ENCODE measurements around the gene PKLR. TPM values are rescaled to one million over a fixed set of nuclear protein-coding genes. Genes with fewer than 3 reads are reported as not detected.

PKLR gene
- total RNA-seq: under 0.01 TPM in 1 of 2 replicates, not detected in the other

DNA sequence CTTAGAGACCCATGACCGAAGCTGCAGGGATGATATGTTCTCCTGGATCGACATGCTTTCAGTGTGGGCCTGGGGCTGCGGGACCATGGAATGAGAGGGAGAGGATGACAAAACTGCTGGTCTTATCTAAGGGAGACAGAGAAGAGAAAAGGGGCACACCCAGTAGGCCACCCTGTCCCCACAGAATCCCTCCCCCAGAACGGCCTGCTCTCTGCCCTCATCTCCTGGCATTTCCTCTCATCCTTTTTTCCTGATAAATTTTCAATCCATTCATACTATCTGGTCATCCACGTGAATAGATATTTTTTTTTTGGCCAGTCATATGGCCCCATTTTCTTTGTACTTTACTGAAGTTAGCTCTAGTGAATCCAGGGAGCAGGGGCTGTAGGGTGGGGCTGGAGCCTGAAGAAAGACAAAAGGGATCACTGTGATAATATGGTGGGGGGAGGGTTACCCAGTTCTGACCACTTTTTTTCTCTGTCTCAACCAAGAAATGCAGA lies at the start of gene PKLR:
PKLR (minus strand) TSS at position 97 of the 500 bp plus-strand sequence; CDS start at position 54, 43 bp downstream.

DNA sequence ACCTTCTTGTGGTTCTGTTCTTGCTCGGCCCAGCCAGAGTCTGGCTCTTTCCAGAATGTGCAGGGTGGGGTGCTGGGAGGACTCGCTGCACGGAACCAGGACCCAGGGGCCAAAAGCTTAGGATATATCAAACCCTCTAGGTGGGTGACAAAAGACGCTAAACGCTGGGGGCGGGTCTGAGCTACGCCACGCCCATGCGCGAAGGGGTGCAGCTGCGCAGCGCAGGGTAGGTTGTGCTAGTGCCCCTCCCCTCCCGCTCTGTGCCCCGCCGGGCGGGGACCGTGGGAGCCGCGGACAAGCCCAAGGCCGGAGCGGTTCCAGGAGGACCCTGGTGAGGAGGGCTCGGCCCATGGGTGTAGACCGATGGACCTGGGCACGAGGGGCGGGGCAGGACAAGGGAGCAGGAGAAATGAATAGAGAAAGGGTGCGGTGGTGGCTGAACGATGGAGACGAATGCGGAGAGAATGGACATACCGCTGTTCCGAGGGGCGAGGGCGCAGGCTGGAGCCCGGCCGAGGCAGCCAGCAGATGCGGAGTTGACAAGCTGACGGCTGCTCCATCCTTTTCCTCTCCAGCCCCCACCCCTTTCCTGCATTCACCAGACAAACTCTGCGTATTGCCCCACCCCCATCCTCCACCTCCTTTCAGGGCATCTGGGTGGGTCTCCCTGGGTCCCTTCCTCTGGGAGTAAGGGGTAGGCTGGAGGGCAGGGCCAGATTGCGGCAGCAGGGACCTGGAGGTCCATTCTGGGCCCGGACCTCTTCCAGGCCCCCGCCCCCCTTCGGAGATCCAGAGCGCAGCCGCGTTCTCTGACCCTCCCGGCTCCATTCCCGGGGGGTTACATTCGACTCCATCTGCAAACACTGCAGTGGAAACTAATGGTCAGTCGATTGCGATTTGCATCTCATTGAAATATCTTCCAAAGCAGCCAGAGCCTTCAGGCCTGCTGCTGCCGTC lies 19.7 kb upstream of the PKLR start, which contains the start of gene RUSC1:
RUSC1 (plus strand) TSS at position 234 of the 957 bp plus-strand sequence. CDS start 880 bp downstream, outside the sequence.

GRCh38 chr1:155308493-155309422 lies 7.5 kb upstream of the PKLR start, which contains the start of gene FDPS:
TSS of gene FDPS (plus strand) at chr1:155308866. CDS start at chr1:155309790, 924 bp downstream.

DNA sequence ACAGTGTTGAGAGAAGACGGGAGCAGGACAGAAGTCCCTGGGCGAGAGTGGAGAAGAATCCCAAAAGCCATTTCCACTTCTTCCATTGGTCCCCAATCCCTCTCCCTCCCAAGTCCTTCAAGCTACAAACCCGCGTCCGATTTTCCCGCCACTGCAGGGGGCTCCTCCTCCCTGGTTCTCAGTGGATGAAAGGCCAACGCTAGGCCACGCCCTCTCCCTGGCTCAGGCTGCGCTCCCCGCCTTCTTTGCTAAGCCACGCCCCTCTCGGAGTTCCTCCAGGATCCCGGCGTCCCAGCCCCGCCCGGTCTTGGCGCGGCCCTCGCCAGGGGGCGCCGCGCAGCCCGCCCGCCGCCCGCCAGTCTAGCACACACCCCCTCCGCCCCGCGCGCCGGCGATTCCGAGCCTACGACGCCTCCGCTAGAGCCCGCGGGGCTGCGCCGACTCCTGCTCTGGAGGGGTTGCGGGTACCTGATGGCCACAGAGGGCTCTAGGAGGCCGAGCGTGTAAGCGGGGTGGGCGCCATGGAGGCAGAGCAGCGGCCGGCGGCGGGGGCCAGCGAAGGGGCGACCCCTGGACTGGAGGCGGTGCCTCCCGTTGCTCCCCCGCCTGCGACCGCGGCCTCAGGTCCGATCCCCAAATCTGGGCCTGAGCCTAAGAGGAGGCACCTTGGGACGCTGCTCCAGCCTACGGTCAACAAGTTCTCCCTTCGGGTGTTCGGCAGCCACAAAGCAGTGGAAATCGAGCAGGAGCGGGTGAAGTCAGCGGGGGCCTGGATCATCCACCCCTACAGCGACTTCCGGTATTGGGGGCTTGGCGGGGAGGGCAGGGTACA lies 24.0 kb downstream of the PKLR start, which contains the start of gene HCN3:
HCN3 (plus strand) TSS at position 394 of the 832 bp plus-strand sequence; CDS start at position 522, 128 bp downstream.

DNA sequence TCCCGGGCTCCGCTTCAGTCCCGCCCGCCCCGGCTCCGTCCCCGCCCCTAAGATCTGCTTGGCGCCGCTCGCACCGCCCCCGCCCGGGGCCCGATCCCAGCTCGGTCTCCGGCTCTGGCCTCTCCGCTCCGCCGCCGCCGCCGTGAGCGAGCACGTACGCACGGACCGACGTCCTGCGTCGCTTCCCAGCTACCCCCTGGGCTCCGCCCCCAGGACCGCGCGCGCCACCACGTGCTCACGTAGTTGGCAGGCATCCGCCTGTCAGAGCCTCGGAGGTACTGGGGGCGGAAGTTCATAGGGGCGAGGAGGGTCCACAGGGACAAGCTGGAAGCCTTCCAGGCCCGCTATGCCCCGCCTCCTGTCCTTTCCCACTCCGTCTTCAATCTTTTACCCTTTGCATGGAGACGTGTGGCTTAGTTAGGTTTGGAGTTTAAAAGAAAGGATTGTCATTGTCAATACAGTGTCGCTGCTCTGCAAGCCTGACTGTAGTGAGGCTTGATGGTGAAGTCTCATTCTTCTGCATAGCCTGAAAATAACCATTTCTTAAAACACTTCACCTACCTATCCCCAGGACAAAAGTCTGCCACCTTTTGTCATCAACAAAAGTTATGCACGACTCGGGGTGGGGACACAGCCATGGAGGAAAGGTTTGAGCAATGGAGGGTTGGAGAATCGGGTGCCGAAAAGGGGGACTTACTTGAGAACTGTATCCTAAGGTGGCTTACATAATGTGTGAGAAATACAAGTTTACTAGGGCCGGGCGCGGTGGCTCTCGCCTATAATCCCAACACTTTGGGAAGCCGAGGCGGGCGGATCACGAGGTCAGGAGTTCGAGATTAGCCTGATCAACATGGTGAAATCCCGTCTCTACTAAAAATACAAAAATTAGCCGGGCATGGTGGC lies 27.6 kb downstream of the PKLR start, which contains the start of gene CLK2:
CLK2 (minus strand) TSS at position 162 of the 903 bp plus-strand sequence. CDS start 2,527 bp downstream, outside the sequence.

DNA sequence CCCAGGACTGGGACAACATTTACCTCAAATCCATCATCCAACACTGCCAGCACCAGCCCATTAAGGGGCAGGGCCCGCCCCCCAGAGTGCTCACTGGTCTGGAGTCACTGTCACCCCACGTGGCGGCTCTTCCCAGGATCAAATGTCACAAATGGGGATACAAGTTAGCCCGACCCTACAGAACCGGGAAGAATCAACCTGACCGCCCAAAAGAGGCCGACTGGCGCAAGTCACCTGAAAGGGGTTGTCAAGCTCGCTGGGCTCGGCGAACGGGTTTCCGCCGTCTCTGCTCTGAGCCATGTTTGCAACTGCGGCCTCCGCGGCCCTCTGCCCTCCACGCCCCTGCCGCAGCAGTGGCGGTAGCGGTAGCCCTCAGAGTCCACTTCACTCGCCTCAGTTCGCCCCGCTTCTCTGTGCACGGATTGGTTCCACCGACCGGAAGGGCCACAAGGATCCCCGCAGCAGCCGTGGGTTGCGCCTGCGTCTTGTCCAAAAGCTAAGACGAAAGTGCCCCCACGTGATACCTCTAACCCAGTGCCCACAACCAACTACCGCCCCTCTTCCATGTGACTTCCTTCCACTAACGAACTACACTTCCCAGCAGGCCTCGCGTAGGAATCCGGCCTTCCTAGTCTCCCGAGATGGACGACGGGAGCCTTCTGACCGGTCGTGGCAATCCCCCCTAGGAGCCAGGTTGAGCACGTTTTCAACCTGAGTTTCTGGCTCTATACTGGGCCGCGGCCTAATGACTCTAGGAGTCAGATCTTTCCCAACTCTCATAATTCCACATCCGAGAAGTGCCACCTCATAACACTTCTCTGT lies 39.2 kb downstream of the PKLR start, which contains the start of gene SCAMP3:
SCAMP3 (minus strand) TSS at position 509 of the 822 bp plus-strand sequence; CDS start at position 300, 209 bp downstream.

DNA sequence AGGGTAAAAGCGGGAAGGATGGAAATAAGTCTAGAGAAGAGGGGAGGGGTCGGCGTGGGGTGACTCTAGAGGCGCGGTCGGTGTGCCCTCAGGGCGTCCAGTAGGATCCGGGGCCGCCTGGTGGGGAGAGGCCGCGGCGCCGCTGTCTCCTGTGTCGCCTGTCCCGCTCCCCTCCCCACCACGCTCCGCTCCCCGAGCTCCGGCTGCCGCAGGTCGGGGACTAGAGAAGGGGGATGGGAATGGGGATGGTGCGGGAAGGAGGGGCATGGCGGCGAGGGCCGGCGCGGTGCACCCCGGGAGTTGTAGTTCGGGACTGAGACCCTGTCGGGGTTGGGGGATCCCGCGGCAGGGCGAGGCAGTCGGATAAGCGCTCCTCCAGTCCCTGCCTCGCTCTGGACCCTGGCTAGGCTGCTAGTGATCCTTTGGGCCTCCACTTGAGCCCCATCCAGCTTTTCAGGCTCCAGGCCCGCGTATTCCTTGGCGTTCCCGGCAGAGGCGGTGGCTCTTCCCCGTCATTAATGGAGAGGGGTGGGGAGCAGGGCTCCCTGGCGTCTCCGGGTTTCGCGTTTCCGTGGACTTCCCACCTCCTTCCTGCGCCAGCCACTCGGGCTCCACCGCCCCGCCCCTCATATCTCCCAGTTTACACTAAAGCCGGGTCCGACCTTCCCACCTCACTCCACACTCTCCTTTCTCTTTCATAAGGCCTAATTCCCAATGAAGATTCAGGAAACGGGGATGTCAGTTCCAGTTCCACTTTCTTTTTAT lies 45.8 kb downstream of the PKLR start, which contains the start of gene ENTREP3:
ENTREP3 (minus strand) TSS at position 241 of the 765 bp plus-strand sequence. CDS start 606 bp downstream, outside the sequence.

Other genes starting within 250 kb of the PKLR start
- 2.5 and 4.3 TPM in 2 replicates for gene EFNA4, start 237.7 kb downstream of the PKLR start, total RNA-seq
- 0.29 and 1.3 TPM in 2 replicates for gene EFNA3, start 222.6 kb downstream of the PKLR start, total RNA-seq
- gene EFNA1, start 173.6 kb downstream of the PKLR start, total RNA-seq: 0.17 and 0.44 TPM in 2 replicates
- 17.6 and 25.6 TPM in 2 replicates for gene SLC50A1, start 165.6 kb downstream of the PKLR start, total RNA-seq
- gene DPM3, start 160.9 kb downstream of the PKLR start, total RNA-seq: 24.6 and 27.6 TPM in 2 replicates
- 97.2 and 125 TPM in 2 replicates for gene KRTCAP2, start 128.1 kb downstream of the PKLR start, total RNA-seq
- gene TRIM46, start 127.6 kb downstream of the PKLR start, total RNA-seq: 6.0 and 7.1 TPM in 2 replicates
- 28.2 and 28.4 TPM in 2 replicates for gene THBS3, start 93.5 kb downstream of the PKLR start, total RNA-seq
- 44.3 and 56.6 TPM in 2 replicates for gene MTX1, start 92.7 kb downstream of the PKLR start, total RNA-seq
- 11.1 and 13.4 TPM in 2 replicates for gene ENTREP3, start 46.0 kb downstream of the PKLR start, total RNA-seq
- gene SCAMP3, start 39.1 kb downstream of the PKLR start, total RNA-seq: 37.7 and 53.1 TPM in 2 replicates
- 30.4 and 38.4 TPM in 2 replicates for gene CLK2, start 27.9 kb downstream of the PKLR start, total RNA-seq
- gene HCN3, start 24.0 kb downstream of the PKLR start, total RNA-seq: 0.87 and 0.99 TPM in 2 replicates
- gene FDPS, start 7.4 kb upstream of the PKLR start, total RNA-seq: 136 and 347 TPM in 2 replicates
- 15.7 and 20.2 TPM in 2 replicates for gene RUSC1, start 19.5 kb upstream of the PKLR start, total RNA-seq

All from smooth muscle cell of trachea (primary cell).